MCF 10A (cell line): ENCODE results near the gene KLHL3. TPM values are rescaled to one million over a fixed set of nuclear protein-coding genes. Genes with fewer than 3 reads are reported as not detected.

ENCODE experiments used
- BruUV-seq: library from RNA; stranded (reverse); fragments of 400-500 nt; replicated peaks from 2 replicates; lab custom pipeline; 2021; lab: Mats Ljungman, UMichigan
- CTCF ChIA-PET: fragments of 300-600 bp; sonication (Branson Sonifier 250); formaldehyde crosslinking; extraction: SDS; loops from one replicate; lab custom pipeline; 2021; ENCODE audit warnings: antibody characterized with exemption, inconsistent platforms; lab: Yijun Ruan, JAX
- POLR2A ChIA-PET: fragments of 300-600, 350-650 bp; sonication (Branson Sonifier 250); formaldehyde crosslinking; extraction: SDS; loops from one replicate; lab custom pipeline; 2020; ENCODE audit warnings: antibody characterized with exemption, inconsistent platforms; lab: Yijun Ruan, JAX
- DNase-seq: peaks from one replicate; pipeline ENCODE4 v3.0.0-alpha.2; 2018; ENCODE audit not compliant: unreplicated experiment
- H3K27ac Mint-ChIP-seq: one replicate; pipeline ENCODE4 v1.8.0; 2022; ENCODE audit warnings: mild to moderate bottlenecking, low read depth, mixed read lengths; ENCODE audit not compliant: unreplicated experiment
- H3K27me3 Mint-ChIP-seq: one replicate; pipeline ENCODE4 v1.8.0; 2022; ENCODE audit warnings: mixed read lengths; ENCODE audit not compliant: insufficient read depth, unreplicated experiment
- H3K36me3 Mint-ChIP-seq: one replicate; pipeline ENCODE4 v1.8.0; 2022; ENCODE audit warnings: mild to moderate bottlenecking, moderate library complexity, mixed read lengths; ENCODE audit not compliant: insufficient read depth, unreplicated experiment
- H3K4me1 Mint-ChIP-seq: one replicate; pipeline ENCODE4 v1.8.0; 2022; ENCODE audit warnings: mixed read lengths; ENCODE audit not compliant: insufficient read depth, unreplicated experiment
- H3K4me3 Mint-ChIP-seq: one replicate; pipeline ENCODE4 v1.8.0; 2022; ENCODE audit warnings: mild to moderate bottlenecking, moderate library complexity, mixed read lengths; ENCODE audit not compliant: unreplicated experiment
- H3K9me3 Mint-ChIP-seq: one replicate; pipeline ENCODE4 v1.8.0; 2022; ENCODE audit warnings: mixed read lengths; ENCODE audit not compliant: unreplicated experiment
- CTCF ChIP-seq: fragments of 200-600 bp; IDR thresholded peaks from one replicate; pipeline ENCODE4 v1.8.0; 2022; ENCODE audit warnings: antibody characterized with exemption, mild to moderate bottlenecking; ENCODE audit not compliant: unreplicated experiment
- intact Hi-C: fragments of 100-400 bp; cut with micrococcal nuclease; formaldehyde crosslinking; loops from 2 replicates; pipeline ENCODE4 v1.14.1; 2022
- total RNA-seq: library from RNA; stranded (reverse); gene quantifications from 2 replicates; pipeline ENCODE4 v1.2.3, GENCODE V29; 2022

Gene KLHL3
- total RNA-seq, 1 experiment from 2014 or later, result 0.49 TPM

- CTCF ChIA-PET, result interaction anchor here (0.6 to 1.8 kb wide), 5 partner anchors 20 to 201 kb away, joined by 3 to 7 read pairs (median 4); no protein-coding TSS in a partner anchor
- TF ChIP-seq CTCF, result no peak
Measured at GRCh38 chr5:137679910-137680309, 56.0 kb downstream of the KLHL3 start.

GRCh38 chr5:137679195-137679594 lies 56.7 kb downstream of the KLHL3 start:
- no peak overlapping the region for H3K4me3 Mint-ChIP-seq
- ChIA-PET POLR2A (interaction anchor here (0.6 kb wide), 1 partner anchor 9 kb away, joined by 3 read pairs; no protein-coding TSS in a partner anchor), CTCF (interaction anchor here (0.6 to 1.8 kb wide), 5 partner anchors 19 to 672 kb away, joined by 3 to 7 read pairs (median 3); no protein-coding TSS in a partner anchor)
- peaks cover 66% of the 10 kb centered on the region for H3K27me3 Mint-ChIP-seq
- no peaks in the 10 kb centered on the region for H3K36me3 Mint-ChIP-seq
- intact Hi-C loops, result no loop called here
- H3K4me1 Mint-ChIP-seq, result no peaks in the 10 kb centered on the region
- TF ChIP-seq CTCF, result no peak
- DNase-seq, result no peak
- H3K9me3 Mint-ChIP-seq, result no peaks in the 10 kb centered on the region
- no peak overlapping the region for H3K27ac Mint-ChIP-seq
- BruUV-seq, result no TSS peak

More at GRCh38 chr5:137679910-137680309, 56.0 kb downstream of the KLHL3 start:
- Mint-ChIP-seq H3K4me3 (no peak overlapping the region), H3K9me3 (no peaks in the 10 kb centered on the region), H3K27me3 (peaks cover 74% of the 10 kb centered on the region), H3K36me3 (no peaks in the 10 kb centered on the region), H3K4me1 (no peaks in the 10 kb centered on the region), H3K27ac (no peak overlapping the region)
- no peak for DNase-seq
- no TSS peak for BruUV-seq
- intact Hi-C loops, result no loop called here
- POLR2A ChIA-PET, result no interaction called here

GRCh38 chr5:137672881-137673280 lies 63.0 kb downstream of the KLHL3 start:
- ChIA-PET CTCF (interaction anchor here (1.0 to 5.7 kb wide), 4 partner anchors 14 to 69 kb away, joined by 3 to 63 read pairs (median 21); no protein-coding TSS in a partner anchor), POLR2A (no interaction called here)
- Mint-ChIP-seq H3K4me1 (no peaks in the 10 kb centered on the region), H3K9me3 (no peaks in the 10 kb centered on the region), H3K27me3 (peaks cover 11% of the 10 kb centered on the region), H3K36me3 (no peaks in the 10 kb centered on the region), H3K4me3 (no peak overlapping the region), H3K27ac (no peak overlapping the region)
- DNase-seq, result no peak
- intact Hi-C loops, result no loop called here
- no peak for TF ChIP-seq CTCF
- no TSS peak for BruUV-seq

GRCh38 chr5:137672001-137672400 lies 63.9 kb downstream of the KLHL3 start:
- ChIA-PET CTCF (interaction anchor here (0.8 to 5.7 kb wide), 5 partner anchors 13 to 107 kb away, joined by 4 to 63 read pairs (median 7); no protein-coding TSS in a partner anchor), POLR2A (interaction anchor here (0.7 kb wide), 1 partner anchor 14 kb away, joined by 3 read pairs; no protein-coding TSS in a partner anchor)
- H3K27me3 Mint-ChIP-seq, result peaks cover 11% of the 10 kb centered on the region
- no peak overlapping the region for H3K4me3 Mint-ChIP-seq
- BruUV-seq, result no TSS peak
- H3K27ac Mint-ChIP-seq, result no peak overlapping the region
- intact Hi-C loops, result no loop called here
- no peak for TF ChIP-seq CTCF
- no peaks in the 10 kb centered on the region for H3K4me1 Mint-ChIP-seq
- DNase-seq, result no peak
- H3K9me3 Mint-ChIP-seq, result no peaks in the 10 kb centered on the region
- no peaks in the 10 kb centered on the region for H3K36me3 Mint-ChIP-seq
